Suprapubic skin (tissue), 4 donors: ENCODE measurements around the gene ATG2A.

ENCODE experiments used
- CTCF ChIP-seq, 2 donors: fragments of 200-600 bp in 1 of 2; fragments of 450-650 bp in 1 of 2; sonication (generic) in 1 of 2; IDR thresholded peaks; one replicate each; pipeline ENCODE4 v1.5.1; 2016 to 2019; ENCODE audit warnings: antibody characterized with exemption in 2 of 2, mild to moderate bottlenecking in 1 of 2, moderate library complexity in 1 of 2
- EP300 ChIP-seq: sonication (generic); formaldehyde crosslinking; IDR thresholded peaks from one replicate; pipeline ENCODE4 v1.6.1; 2017; ENCODE audit warnings: antibody characterized with exemption
- POLR2A ChIP-seq, 2 donors: fragments of 450-650 bp; IDR thresholded peaks; one replicate each; pipeline ENCODE4 v1.6.1; 2017; ENCODE audit warnings: antibody characterized with exemption in 2 of 2, mild to moderate bottlenecking in 2 of 2, moderate library complexity in 2 of 2
- POLR2AphosphoS5 ChIP-seq, 3 donors: sonication (generic); formaldehyde crosslinking; IDR thresholded peaks; one replicate each; pipeline ENCODE4 v1.6.1; 2017; ENCODE audit warnings: antibody characterized with exemption in 3 of 3

DNA sequence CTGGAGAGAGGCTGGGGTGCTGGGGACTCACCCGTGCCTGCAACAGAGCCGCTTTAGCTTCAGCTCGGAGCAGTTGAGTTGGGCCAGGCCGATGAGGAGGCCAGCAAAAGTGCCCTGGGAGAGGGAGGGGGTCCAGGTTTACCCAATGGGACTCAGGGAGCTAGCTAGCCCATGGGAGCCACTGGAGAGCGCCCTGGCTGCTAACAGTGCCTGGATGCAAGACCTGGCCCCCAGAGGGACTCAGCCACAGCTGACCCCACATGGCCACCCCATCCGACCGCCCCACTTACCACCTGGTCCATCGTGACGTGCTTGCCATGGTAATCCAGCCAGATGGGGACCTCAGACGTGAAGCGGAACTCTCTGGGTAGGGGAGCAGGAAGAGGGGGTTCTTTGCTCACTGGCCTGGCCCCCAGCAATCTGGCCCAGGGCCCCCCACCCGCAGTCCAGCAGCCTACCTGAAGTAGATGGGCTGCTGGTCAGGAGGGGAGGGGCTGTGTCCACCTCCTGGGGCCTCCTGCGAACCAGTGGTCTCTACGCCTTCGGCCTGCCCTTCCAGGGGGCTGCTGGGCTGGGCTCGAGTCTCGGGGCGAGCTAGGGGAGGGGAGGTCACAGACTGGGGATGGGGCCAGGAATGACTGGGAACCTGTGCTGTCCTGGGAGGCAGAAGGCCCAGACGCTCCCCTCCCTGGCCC is 19.5 kb downstream of the ATG2A start:
- TF ChIP-seq CTCF (IDR thresholded peaks at IDR 0.05) = no peak
- no peak for TF ChIP-seq EP300
- no peak for TF ChIP-seq POLR2AphosphoS5 (IDR thresholded peaks at IDR 0.05)
- TF ChIP-seq POLR2A (IDR thresholded peaks at IDR 0.05) = no peak
